Measurements from ENCODE around the gene TMPRSS4. TPM values are rescaled to one million over a fixed set of nuclear protein-coding genes. Genes with fewer than 3 reads are reported as not detected.

Gene TMPRSS4
- total RNA-seq, 1 donor from 2014 or later = not detected

GRCh38 chr11:118132385-118133151, 55.7 kb downstream of the TMPRSS4 start:
- Histone ChIP-seq H3K4me2 (ENCODE audit: low read length) (no peak overlapping the region), H3K27me3 (ENCODE audit: insufficient read depth, low read length) (peaks cover 5% of the 10 kb centered on the region), H3K36me3 (ENCODE audit: insufficient read depth, low read length) (no peaks in the 10 kb centered on the region), H4K20me1 (ENCODE audit: insufficient read depth, low read length) (no peaks in the 10 kb centered on the region), H2AFZ (ENCODE audit: low read depth, low read length) (no peak overlapping the region), H3K27ac (ENCODE audit: low read depth, low read length) (no peak overlapping the region), H3K9ac (ENCODE audit: low read length) (no peak overlapping the region), H3K9me3 (ENCODE audit: insufficient read depth, low read depth, low read length) (no peaks in the 10 kb centered on the region), H3K4me1 (ENCODE audit: insufficient read depth, low read length) (no peaks in the 10 kb centered on the region), H3K79me2 (ENCODE audit: insufficient read depth, low read length) (no peaks in the 10 kb centered on the region), H3K4me3 (ENCODE audit: insufficient read depth, low read depth, low read length) (no peak overlapping the region)
- FAIRE-seq (no peak), DNase-seq (ENCODE audit: low read depth) (no peak)
- H3K9me3 Mint-ChIP-seq (ENCODE audit: unreplicated experiment) = no peaks in the 10 kb centered on the region
- peaks cover 69% of the 10 kb centered on the region for H3K27me3 Mint-ChIP-seq (ENCODE audit: low read depth, unreplicated experiment)
- no peaks in the 10 kb centered on the region for H3K4me1 Mint-ChIP-seq (ENCODE audit: low read depth, unreplicated experiment)
- H3K27ac Mint-ChIP-seq (ENCODE audit: unreplicated experiment) = no peak overlapping the region
- H3K4me3 Mint-ChIP-seq (ENCODE audit: unreplicated experiment) = no peak overlapping the region
- no peak for TF ChIP-seq EZH2 (IDR thresholded peaks at IDR 0.05; ENCODE audit: insufficient read depth, low read length)
- TF ChIP-seq CTCF (IDR thresholded peaks at IDR 0.05; ENCODE audit: insufficient read depth, low read depth, low read length) = no peak
- H3K36me3 Mint-ChIP-seq (ENCODE audit: low read depth, unreplicated experiment) = no peaks in the 10 kb centered on the region

GRCh38 chr11:118133816-118134215, 56.9 kb downstream of the TMPRSS4 start:
- Mint-ChIP-seq H3K27ac (ENCODE audit: unreplicated experiment) (no peak overlapping the region), H3K9me3 (ENCODE audit: unreplicated experiment) (no peaks in the 10 kb centered on the region), H3K36me3 (ENCODE audit: low read depth, unreplicated experiment) (no peaks in the 10 kb centered on the region), H3K27me3 (ENCODE audit: low read depth, unreplicated experiment) (peaks cover 78% of the 10 kb centered on the region), H3K4me3 (ENCODE audit: unreplicated experiment) (no peak overlapping the region), H3K4me1 (ENCODE audit: low read depth, unreplicated experiment) (no peaks in the 10 kb centered on the region)
- DNase-seq (ENCODE audit: low read depth) (no peak), FAIRE-seq (no peak)
- Histone ChIP-seq H3K4me2 (ENCODE audit: low read length) (no peak overlapping the region), H3K27ac (ENCODE audit: low read depth, low read length) (no peak overlapping the region), H4K20me1 (ENCODE audit: insufficient read depth, low read length) (no peaks in the 10 kb centered on the region), H3K79me2 (ENCODE audit: insufficient read depth, low read length) (no peaks in the 10 kb centered on the region), H3K36me3 (ENCODE audit: insufficient read depth, low read length) (no peaks in the 10 kb centered on the region), H3K4me1 (ENCODE audit: insufficient read depth, low read length) (no peaks in the 10 kb centered on the region), H3K9ac (ENCODE audit: low read length) (no peak overlapping the region), H3K9me3 (ENCODE audit: insufficient read depth, low read depth, low read length) (no peaks in the 10 kb centered on the region), H3K27me3 (ENCODE audit: insufficient read depth, low read length) (peaks cover 8% of the 10 kb centered on the region), H3K4me3 (ENCODE audit: insufficient read depth, low read depth, low read length) (no peak overlapping the region), H2AFZ (ENCODE audit: low read depth, low read length) (no peak overlapping the region)
- no peak for TF ChIP-seq EZH2 (IDR thresholded peaks at IDR 0.05; ENCODE audit: insufficient read depth, low read length)
- no peak for TF ChIP-seq CTCF (IDR thresholded peaks at IDR 0.05; ENCODE audit: insufficient read depth, low read depth, low read length)

Measured in astrocyte (in vitro differentiated cells and primary cell).